Osteoblast (primary cell): ENCODE data around the gene TFDP1. TPM values are rescaled to one million over a fixed set of nuclear protein-coding genes. Genes with fewer than 3 reads are reported as not detected.

Experiments
- DNase-seq: peaks from one replicate; pipeline ENCODE4 v3.0.0; 2011; ENCODE audit warnings: low spot score, mixed read lengths; ENCODE audit not compliant: insufficient read length; ENCODE audit errors: missing footprints
- H2AFZ ChIP-seq: 2 replicates; pipeline ENCODE4 v1.6.0; 2011; ENCODE audit warnings: mild to moderate bottlenecking, low read length
- H3K27ac ChIP-seq: 2 replicates; pipeline ENCODE4 v1.5.1; 2011; ENCODE audit warnings: mild to moderate bottlenecking, low read depth, low read length, moderate library complexity
- H3K27me3 ChIP-seq: 2 replicates; pipeline ENCODE4 v1.6.0; 2012; ENCODE audit warnings: mild to moderate bottlenecking, control low read depth, inconsistent platforms, low read length, moderate library complexity; ENCODE audit not compliant: insufficient read depth
- H3K36me3 ChIP-seq: 2 replicates; pipeline ENCODE4 v1.5.1; 2011; ENCODE audit warnings: mild to moderate bottlenecking, low read length, control low read depth, moderate library complexity; ENCODE audit not compliant: insufficient read depth
- H3K4me1 ChIP-seq: 2 replicates; pipeline ENCODE4 v1.5.1; 2011; ENCODE audit warnings: mild to moderate bottlenecking, low read length, control low read depth, moderate library complexity; ENCODE audit not compliant: insufficient read depth
- H3K4me2 ChIP-seq: 2 replicates; pipeline ENCODE4 v1.6.0; 2011; ENCODE audit warnings: mild to moderate bottlenecking, low read length; ENCODE audit not compliant: insufficient read depth
- H3K4me3 ChIP-seq: fragments of 200-600 bp; sonication (generic); 3 replicates; pipeline ENCODE4 v1.5.1; 2012; ENCODE audit warnings: mild to moderate bottlenecking, low read length, inconsistent platforms; ENCODE audit not compliant: insufficient read depth
- H3K79me2 ChIP-seq: 2 replicates; pipeline ENCODE4 v1.6.0; 2012; ENCODE audit warnings: mild to moderate bottlenecking, low read length, control low read depth, inconsistent platforms; ENCODE audit not compliant: insufficient read depth
- H3K9me3 ChIP-seq: 2 replicates; pipeline ENCODE4 v1.5.1; 2011; ENCODE audit warnings: low read depth, low read length, control low read depth
- H4K20me1 ChIP-seq: 2 replicates; pipeline ENCODE4 v1.6.0; 2012; ENCODE audit warnings: mild to moderate bottlenecking, low read length, control low read depth; ENCODE audit not compliant: insufficient read depth
- total RNA-seq: library from RNA; depleted of rRNA; stranded (reverse); fragments of >200 nt; gene quantifications from 2 replicates; pipeline ENCODE4 v1.2.3, GENCODE V29; 2012
- TF ChIP-seq, protein P1 (sequence below): IDR thresholded peaks from 2 replicates; pipeline ENCODE4 v1.5.1; 2011; ENCODE audit warnings: mild to moderate bottlenecking, low read depth, low read length, moderate library complexity; ENCODE audit errors: extremely low read depth

TFDP1 gene
- total RNA-seq, 1 donor: 56.8 TPM

DNA sequence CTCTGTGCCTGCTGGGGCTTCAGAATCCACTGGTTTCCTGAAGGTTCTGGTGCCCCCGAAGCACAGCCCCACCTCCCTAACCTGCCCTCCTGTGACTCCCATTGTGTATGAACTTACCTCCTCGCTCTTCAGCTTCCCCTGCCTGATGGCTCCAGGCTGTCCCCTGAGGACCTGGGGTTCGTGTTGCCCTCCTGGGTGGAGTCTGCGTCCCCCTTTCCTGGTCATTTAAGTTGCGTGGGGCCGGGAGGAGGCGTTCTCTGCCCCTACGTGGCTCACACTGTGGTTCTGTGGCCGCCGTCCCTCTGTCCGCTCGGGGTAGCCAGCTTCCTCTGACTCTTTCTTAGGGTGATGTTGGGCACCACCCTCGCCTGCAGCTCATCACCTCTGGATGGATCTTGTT lies 13.9 kb downstream of the TFDP1 start:
- H4K20me1 ChIP-seq: peaks cover 65% of the 10 kb centered on the region
- H3K4me1 ChIP-seq: no peaks in the 10 kb centered on the region
- no peaks in the 10 kb centered on the region for H3K9me3 ChIP-seq
- no peak overlapping the region for H3K27ac ChIP-seq
- TF ChIP-seq, protein P1, sequence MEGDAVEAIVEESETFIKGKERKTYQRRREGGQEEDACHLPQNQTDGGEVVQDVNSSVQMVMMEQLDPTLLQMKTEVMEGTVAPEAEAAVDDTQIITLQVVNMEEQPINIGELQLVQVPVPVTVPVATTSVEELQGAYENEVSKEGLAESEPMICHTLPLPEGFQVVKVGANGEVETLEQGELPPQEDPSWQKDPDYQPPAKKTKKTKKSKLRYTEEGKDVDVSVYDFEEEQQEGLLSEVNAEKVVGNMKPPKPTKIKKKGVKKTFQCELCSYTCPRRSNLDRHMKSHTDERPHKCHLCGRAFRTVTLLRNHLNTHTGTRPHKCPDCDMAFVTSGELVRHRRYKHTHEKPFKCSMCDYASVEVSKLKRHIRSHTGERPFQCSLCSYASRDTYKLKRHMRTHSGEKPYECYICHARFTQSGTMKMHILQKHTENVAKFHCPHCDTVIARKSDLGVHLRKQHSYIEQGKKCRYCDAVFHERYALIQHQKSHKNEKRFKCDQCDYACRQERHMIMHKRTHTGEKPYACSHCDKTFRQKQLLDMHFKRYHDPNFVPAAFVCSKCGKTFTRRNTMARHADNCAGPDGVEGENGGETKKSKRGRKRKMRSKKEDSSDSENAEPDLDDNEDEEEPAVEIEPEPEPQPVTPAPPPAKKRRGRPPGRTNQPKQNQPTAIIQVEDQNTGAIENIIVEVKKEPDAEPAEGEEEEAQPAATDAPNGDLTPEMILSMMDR: no peak
- peaks cover 35% of the 10 kb centered on the region for H3K36me3 ChIP-seq
- peaks cover 97% of the 10 kb centered on the region for H3K79me2 ChIP-seq
- H3K27me3 ChIP-seq: no peaks in the 10 kb centered on the region
- no peak overlapping the region for H3K4me2 ChIP-seq
- DNase-seq: peak; percentile 60
- H2AFZ ChIP-seq: no peak overlapping the region
- no peak overlapping the region for H3K4me3 ChIP-seq

DNA sequence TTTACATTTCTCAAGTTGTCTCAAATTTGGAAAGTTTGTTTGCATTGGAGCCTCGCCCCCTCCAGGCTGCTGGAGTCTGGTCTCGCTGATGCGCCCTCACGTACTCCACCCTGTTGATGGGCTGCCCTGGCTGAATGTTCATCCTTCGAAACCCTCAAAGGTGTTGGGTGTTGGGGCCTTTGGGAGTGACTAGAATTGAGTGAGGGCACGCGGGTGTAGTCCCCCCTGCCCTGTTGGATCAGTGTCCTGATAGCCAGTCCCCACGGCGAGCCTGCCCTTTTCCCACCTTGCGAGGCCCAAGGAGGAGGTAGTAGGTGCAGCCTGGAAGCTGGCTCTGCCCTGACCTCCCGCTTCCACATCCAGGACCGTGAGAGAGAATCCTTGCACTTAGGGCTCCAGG lies 14.8 kb downstream of the TFDP1 start:
- H3K36me3 ChIP-seq: peaks cover 35% of the 10 kb centered on the region
- peaks cover 66% of the 10 kb centered on the region for H4K20me1 ChIP-seq
- peaks cover 98% of the 10 kb centered on the region for H3K79me2 ChIP-seq
- TF ChIP-seq, protein P1: no peak
- no peaks in the 10 kb centered on the region for H3K9me3 ChIP-seq
- H3K27me3 ChIP-seq: no peaks in the 10 kb centered on the region
- H3K4me1 ChIP-seq: no peaks in the 10 kb centered on the region
- H3K4me2 ChIP-seq: no peak overlapping the region
- DNase-seq: peak; percentile 50
- no peak overlapping the region for H2AFZ ChIP-seq
- H3K27ac ChIP-seq: no peak overlapping the region
- H3K4me3 ChIP-seq: no peak overlapping the region

DNA sequence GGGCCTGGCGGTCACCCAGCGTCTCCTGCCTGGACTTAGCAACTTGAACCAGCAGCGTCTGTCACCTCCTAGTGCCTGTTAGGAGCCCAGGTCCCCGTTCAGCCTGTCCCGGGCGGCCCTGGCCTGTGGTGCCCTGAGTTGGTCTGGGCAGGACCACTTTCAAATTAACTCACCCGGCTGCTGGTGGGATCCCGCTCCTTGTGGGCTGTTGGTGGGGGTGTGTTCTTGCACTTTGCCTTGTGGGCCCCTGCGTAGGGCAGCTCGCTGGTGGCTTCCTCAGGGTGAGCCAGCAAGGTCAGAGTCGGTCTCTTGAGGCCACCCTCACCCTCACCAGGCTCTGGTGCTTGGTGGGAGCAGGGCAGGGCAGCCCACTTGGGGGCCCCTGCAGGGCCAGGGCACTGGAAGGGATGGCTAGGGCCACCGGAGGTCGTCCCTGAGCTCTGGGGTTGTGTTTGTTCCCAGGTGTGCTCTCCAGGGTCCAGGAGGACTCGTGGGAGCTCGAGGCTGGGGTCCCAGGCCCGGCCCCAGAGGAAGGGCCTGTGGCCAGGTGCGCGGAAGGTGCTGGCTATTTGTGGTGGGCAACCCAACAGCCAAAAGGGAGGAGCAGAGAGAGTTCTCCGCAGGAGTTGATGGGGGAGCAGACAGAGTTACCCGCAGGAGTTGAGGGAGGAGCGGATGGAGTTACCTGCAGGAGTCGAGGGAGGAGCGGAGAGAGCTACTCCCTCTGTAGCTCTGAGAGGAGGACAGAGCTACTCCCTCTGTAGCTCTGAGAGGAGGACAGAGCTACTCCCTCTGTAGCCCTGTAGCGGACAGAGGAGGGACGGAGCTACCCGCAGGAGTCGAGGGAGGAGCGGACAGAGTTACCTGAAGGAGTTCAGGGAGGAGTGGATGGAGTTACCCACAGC lies 16.9 kb downstream of the TFDP1 start:
- no peak overlapping the region for H3K4me3 ChIP-seq
- no peaks in the 10 kb centered on the region for H3K4me1 ChIP-seq
- no peaks in the 10 kb centered on the region for H3K9me3 ChIP-seq
- peaks cover 38% of the 10 kb centered on the region for H3K36me3 ChIP-seq
- no peak overlapping the region for H2AFZ ChIP-seq
- H3K79me2 ChIP-seq: peaks cover 99% of the 10 kb centered on the region
- H3K27me3 ChIP-seq: no peaks in the 10 kb centered on the region
- TF ChIP-seq, protein P1: no peak
- DNase-seq: peak; percentile 43
- H3K27ac ChIP-seq: no peak overlapping the region
- no peak overlapping the region for H3K4me2 ChIP-seq
- H4K20me1 ChIP-seq: peaks cover 65% of the 10 kb centered on the region

DNA sequence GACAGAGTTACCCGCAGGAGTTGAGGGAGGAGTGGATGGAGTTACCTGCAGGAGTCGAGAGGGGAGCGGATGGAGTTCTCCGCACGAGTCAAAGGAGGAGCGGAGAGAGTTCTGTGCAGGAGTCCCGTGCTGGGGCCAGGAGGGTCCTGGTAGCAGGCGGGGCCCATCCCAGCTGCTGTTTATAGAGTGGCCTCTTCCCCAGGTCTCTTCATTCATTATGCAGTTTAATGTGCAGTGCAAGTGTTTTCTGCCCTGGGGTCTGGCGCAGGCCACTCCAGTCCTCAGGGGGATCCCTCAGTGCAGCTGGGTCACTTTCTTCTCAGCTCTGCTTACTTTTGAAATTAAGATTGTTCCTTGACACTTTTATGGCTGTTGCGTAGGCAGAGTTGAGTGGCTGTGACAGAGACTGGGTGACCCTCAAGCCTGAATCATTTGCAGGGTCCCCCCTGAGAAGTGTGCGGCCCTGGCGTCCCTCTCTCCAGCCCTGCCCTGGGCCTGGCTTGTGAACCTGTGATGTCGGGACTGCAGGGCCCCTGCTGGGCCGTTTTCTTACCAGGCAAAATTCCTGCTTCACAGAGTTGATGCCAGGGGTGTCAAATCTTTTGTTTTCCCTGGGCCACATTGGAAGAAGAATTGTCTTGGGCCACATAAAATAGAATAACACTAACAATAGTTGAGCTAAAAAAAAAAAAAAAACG lies 17.9 kb downstream of the TFDP1 start:
- peaks cover 63% of the 10 kb centered on the region for H4K20me1 ChIP-seq
- no peak overlapping the region for H3K4me3 ChIP-seq
- no peaks in the 10 kb centered on the region for H3K27me3 ChIP-seq
- H3K4me2 ChIP-seq: no peak overlapping the region
- H3K9me3 ChIP-seq: no peaks in the 10 kb centered on the region
- H2AFZ ChIP-seq: no peak overlapping the region
- TF ChIP-seq, protein P1: no peak
- no peak overlapping the region for H3K27ac ChIP-seq
- peaks cover 99% of the 10 kb centered on the region for H3K79me2 ChIP-seq
- peaks cover 34% of the 10 kb centered on the region for H3K36me3 ChIP-seq
- H3K4me1 ChIP-seq: no peaks in the 10 kb centered on the region
- peak; percentile 68 for DNase-seq
